Purkinje cell (primary cell): ENCODE measurements around the gene SNAPC4. TPM values are rescaled to one million over a fixed set of nuclear protein-coding genes. Genes with fewer than 3 reads are reported as not detected.

Experiments
- polyA plus RNA-seq: library from polyadenylated mRNA; unstranded; fragments of >200 nt; fragmentation: Nextera tagmentation; gene quantifications from 2 replicates; pipeline ENCODE4 v1.2.1, GENCODE V29; 2014

The SNAPC4 gene, protein sequence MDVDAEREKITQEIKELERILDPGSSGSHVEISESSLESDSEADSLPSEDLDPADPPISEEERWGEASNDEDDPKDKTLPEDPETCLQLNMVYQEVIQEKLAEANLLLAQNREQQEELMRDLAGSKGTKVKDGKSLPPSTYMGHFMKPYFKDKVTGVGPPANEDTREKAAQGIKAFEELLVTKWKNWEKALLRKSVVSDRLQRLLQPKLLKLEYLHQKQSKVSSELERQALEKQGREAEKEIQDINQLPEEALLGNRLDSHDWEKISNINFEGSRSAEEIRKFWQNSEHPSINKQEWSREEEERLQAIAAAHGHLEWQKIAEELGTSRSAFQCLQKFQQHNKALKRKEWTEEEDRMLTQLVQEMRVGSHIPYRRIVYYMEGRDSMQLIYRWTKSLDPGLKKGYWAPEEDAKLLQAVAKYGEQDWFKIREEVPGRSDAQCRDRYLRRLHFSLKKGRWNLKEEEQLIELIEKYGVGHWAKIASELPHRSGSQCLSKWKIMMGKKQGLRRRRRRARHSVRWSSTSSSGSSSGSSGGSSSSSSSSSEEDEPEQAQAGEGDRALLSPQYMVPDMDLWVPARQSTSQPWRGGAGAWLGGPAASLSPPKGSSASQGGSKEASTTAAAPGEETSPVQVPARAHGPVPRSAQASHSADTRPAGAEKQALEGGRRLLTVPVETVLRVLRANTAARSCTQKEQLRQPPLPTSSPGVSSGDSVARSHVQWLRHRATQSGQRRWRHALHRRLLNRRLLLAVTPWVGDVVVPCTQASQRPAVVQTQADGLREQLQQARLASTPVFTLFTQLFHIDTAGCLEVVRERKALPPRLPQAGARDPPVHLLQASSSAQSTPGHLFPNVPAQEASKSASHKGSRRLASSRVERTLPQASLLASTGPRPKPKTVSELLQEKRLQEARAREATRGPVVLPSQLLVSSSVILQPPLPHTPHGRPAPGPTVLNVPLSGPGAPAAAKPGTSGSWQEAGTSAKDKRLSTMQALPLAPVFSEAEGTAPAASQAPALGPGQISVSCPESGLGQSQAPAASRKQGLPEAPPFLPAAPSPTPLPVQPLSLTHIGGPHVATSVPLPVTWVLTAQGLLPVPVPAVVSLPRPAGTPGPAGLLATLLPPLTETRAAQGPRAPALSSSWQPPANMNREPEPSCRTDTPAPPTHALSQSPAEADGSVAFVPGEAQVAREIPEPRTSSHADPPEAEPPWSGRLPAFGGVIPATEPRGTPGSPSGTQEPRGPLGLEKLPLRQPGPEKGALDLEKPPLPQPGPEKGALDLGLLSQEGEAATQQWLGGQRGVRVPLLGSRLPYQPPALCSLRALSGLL (N-terminal part only)
- polyA plus RNA-seq, result 0.55 and 0.71 TPM in 2 replicates

DNA sequence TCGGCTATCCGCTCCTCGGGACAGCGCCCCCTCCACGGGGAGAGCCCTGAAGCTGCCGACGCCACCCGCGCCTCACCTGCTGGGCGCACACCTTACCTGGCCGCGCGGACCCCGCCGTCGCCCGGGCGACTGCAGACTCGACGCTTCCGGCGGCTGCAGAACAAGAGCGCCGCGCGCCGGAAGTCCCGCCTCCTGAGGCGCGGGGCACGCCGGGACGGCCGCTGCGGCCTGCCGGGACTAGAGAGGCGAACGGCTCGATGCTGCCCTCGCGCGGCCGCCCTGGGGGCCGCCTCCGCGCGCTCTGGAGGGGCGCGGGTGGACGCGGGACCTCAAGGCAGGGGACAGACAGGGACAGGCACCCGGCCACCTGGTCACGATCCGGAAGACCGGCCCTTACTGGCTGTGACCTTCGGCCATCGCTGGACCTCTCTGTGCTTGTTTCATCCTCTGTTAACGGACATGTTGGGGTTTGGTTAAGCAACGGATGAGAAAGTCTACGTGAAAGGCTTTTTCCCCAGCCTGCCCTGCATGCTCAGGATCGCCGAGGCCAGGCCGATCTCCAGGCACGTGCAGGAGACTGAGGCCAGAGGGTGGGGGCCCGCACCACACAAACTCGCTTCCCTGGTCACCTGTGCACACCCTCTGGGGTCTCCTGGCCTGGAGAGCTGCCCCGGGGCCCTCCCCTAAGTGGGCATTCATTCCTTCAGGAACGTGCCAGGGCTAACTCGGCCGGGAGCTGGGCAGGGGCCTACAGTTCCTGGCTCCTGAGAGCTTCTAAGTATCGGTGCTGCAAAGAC is at the start of gene SNAPC4:
Gene SNAPC4 (minus strand): TSS at position 133 of the 797 bp plus-strand sequence. CDS start 1,742 bp downstream, outside the sequence.

DNA sequence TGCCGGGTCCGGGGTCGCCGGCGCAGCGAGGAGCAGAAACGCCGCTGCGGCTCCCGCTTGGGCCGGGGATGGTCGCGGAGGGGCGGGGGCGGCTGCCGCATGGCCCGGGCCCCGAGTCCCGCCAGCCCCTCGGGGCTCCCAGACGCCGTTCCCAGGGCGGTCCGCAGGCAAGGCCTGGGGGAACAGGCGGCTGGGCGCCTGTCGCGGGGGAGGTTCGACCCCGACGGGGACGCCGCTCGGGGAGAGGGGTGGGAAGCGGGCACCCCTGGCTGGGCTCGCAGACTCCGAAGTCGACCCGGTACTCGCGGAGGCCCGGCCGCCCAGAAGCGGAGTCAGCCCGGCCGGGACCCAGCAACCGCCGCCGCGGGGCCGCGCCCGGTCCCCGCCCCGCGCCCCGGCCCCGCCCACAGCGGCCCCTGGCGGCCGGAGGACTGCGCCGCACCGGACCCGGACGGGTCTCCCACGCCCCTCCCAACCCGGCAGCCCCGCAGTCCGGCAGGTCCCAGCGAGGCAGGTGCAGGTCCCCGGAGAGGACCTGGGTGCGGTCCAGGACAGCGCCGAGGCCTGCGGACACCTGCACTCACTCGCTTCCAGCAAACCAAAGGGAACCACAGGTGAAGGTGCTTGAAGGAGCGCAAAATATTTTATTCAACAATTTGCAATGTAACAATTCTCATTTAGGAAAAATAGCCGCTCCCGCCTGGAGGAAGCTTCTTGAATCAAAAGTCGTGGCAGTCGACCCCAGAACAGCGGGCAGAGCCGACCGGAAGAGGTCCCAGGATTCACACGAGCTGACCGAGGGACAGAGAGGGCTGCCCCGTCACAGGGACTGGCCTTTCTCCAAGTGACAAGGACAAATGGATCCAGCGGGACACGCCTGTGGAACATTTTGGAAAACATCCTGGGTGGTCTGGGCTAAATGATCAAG is 39.8 kb upstream of the SNAPC4 start, which contains the start of gene INPP5E:
Gene INPP5E (minus strand): TSS at position 365 of the 928 bp plus-strand sequence. CDS start 426 bp downstream, outside the sequence.

DNA sequence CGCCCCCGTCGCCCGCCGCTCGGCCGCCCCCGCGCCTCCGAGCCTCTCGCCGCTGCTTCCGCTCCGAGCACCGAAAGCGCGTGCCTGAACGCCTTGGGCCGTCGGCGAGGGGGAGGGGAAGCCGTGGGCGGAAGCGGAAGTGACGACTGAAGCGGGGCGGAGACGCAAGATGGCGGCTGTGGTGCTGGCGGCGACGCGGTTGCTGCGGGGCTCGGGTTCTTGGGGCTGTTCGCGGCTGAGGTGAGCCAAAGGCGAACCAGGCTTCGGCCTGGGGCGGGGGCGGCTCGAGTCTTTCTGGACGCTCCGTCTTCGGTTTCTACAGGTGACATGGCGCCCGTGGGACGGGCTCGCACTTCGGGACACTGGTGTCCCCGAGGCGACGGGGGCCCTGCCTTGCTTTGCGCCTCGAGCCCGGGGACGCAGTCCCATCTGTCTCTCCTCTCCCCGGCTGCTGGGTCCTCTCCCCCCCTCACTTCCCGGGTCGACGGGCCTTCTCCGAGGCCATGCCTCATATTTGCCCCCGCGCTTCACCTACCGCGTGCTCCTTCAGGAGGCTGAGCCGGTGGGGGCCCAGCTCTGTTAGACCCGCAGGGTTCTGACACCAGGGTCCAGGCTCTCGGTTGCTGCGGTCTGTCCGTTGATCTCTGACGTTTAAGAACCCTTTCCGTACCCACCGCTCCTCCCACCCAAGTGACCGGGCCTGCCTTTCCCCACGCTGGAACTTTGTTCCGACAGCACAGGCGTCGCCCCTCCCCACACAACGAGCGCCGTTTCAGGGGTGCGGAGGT is 10.7 kb upstream of the SNAPC4 start, which contains the start of the genes ENTR1 and PMPCA:
Gene ENTR1 (minus strand): TSS at position 115 of the 788 bp plus-strand sequence. CDS start 217 bp downstream, outside the sequence.
Gene PMPCA (plus strand): TSS at position 159 of the 788 bp plus-strand sequence. CDS start 11 bp downstream, at position 170.

DNA sequence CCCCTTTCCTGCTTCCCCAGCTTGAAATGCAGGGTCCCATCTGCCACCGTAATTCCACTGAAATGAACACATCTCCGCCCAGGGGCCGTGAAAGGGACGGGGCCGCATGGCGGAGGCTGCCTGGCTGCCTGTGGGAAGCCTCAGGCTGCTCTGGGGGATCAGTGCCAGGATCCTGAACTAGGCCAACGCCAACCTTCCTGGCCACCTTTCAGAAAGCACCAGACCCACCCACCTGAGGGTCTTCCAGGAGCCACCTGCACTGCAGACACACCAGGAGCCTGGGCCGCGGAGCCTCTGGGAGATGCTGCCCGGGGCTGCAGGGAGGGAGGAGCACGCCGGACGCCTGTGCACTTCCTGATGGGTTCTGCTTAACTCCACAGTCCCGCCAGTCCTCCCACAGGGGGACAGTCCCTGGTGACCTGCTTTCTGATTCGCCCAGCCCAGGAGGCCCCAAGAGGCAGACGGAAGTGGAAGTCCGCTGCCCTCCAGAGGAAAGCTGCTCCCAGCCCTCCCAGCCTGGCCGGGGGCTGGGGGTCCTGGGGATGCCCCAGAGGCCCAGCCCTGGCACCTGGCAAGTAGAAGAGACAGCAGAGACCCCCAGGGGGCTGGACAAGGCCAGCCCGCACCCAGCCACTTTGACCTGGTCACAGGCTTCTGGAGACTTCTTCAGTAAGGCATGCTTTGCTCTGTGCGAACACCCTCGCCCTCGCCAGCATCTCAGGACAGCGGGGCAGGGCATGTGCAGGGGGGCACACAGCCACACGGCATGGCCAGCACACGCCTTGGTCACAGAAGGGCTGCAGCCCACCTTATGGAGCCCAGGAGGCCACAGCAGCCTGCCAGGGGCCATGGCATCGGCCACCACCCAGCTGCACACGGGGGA is 26.4 kb downstream of the SNAPC4 start, which contains the start of gene CARD9:
Gene CARD9 (minus strand): TSS at position 370 of the 883 bp plus-strand sequence. CDS start 1,591 bp downstream, outside the sequence.

DNA sequence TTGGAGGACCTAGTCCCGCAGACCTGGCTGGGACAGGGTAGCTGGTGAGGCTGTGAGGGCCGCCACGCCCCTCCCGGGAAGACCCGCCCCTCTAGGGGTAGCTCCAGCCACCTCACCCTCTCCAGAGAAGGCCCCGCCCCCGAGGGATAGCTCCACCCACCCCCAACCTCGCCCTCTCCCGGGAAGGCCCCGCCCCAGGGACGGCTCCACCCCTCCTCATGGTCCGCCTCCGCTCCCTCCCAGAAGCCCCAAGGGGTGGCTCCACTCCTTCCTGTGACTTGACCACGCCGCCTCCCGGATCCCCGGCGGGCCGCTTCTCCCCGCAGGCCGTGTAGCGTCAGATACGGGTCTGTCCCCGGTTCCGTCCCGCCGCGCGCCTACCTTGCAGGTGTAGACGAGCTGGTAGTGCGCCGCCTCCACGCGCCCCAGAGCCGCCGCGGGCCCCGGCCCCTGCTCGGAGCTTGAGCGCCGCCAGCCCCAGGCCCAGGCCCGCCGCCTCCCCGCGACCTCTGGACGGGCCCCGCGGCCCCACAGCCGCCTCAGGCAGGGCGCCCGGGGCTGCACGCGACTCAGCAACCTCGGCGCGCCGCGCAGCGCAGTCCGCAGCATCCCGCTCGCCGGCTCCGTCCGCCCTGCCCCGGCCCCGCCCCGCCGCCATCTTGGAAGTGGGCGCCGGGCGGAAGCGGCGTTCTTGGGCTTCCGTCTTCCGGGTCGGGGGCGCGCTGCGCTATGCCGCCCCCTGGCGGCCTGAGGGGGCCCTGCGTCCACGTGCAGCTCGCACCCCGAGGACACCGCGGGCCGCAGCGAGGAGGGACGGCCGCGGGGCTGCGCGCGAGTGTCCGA is 36.6 kb downstream of the SNAPC4 start, which contains the start of gene DNLZ:
Gene DNLZ (minus strand): TSS at position 639 of the 843 bp plus-strand sequence. CDS start 30 bp downstream, at position 609.

Other genes with a start within 250 kb of the SNAPC4 start
- gene LHX3, start 195.0 kb downstream of the SNAPC4 start, polyA plus RNA-seq, result not detected in 2 replicates
- gene QSOX2, start 154.4 kb downstream of the SNAPC4 start, polyA plus RNA-seq, result 4.1 and 6.8 TPM in 2 replicates
- not detected in 2 replicates for gene CCDC187, start 96.1 kb downstream of the SNAPC4 start, polyA plus RNA-seq
- 1.1 TPM in 1 of 2 replicates, not detected in the other for gene GPSM1, start 72.6 kb downstream of the SNAPC4 start, polyA plus RNA-seq
- 0.62 and 1.5 TPM in 2 replicates for gene DNLZ, start 36.4 kb downstream of the SNAPC4 start, polyA plus RNA-seq
- gene CARD9, start 26.5 kb downstream of the SNAPC4 start, polyA plus RNA-seq, result not detected in 2 replicates
- 0.69 and 3.4 TPM in 2 replicates for gene ENTR1, start 10.4 kb upstream of the SNAPC4 start, polyA plus RNA-seq
- gene PMPCA, start 10.5 kb upstream of the SNAPC4 start, polyA plus RNA-seq, result 7.9 and 11.1 TPM in 2 replicates
- 0.38 and 1.9 TPM in 2 replicates for gene INPP5E, start 39.7 kb upstream of the SNAPC4 start, polyA plus RNA-seq
- 8.1 and 10.7 TPM in 2 replicates for gene SEC16A, start 82.9 kb upstream of the SNAPC4 start, polyA plus RNA-seq
- gene NOTCH1, start 145.9 kb upstream of the SNAPC4 start, polyA plus RNA-seq, result 0.03 and 0.08 TPM in 2 replicates